BLaER1 treated with 17β-estradiol and CSF1 and Interleukin-3, amounts not matched to agents 10 nM and 100 nM (cell line): ENCODE measurements around the gene GBX2.

Experiments
- H3K27ac ChIP-seq, 11 experiments: shearing (Covaris generic); formaldehyde crosslinking; 2 replicates each; pipeline ENCODE4 v1.8.1; 2022
- H3K27me3 ChIP-seq, 11 experiments: shearing (Covaris generic); formaldehyde crosslinking; 2 replicates each; pipeline ENCODE4 v1.8.1; 2022
- H3K36me3 ChIP-seq, 11 experiments: shearing (Covaris generic); formaldehyde crosslinking; 2 replicates each; pipeline ENCODE4 v1.8.1; 2022
- H3K4me1 ChIP-seq, 10 experiments: shearing (Covaris generic); formaldehyde crosslinking; 2 replicates each; pipeline ENCODE4 v1.8.1; 2022
- H3K4me2 ChIP-seq, 11 experiments: shearing (Covaris generic); formaldehyde crosslinking; 2 replicates each; pipeline ENCODE4 v1.8.1; 2022
- H3K4me3 ChIP-seq, 10 experiments: shearing (Covaris generic); formaldehyde crosslinking; 2 replicates each; pipeline ENCODE4 v1.8.1; 2022
- H3K9ac ChIP-seq, 11 experiments: shearing (Covaris generic); formaldehyde crosslinking; 2 replicates each; pipeline ENCODE4 v1.8.1; 2022
- H3K9me3 ChIP-seq, 11 experiments: shearing (Covaris generic); formaldehyde crosslinking; replicated peaks in 1 of 11; 2 replicates each; pipeline ENCODE4 v1.8.1; 2022
- H4K20me1 ChIP-seq, 11 experiments: shearing (Covaris generic); formaldehyde crosslinking; 2 replicates each; pipeline ENCODE4 v1.8.1; 2022
- Cebpa-rat ChIP-seq, 11 experiments: shearing (Covaris generic); IDR thresholded peaks; 2 replicates each; pipeline ENCODE4 v1.8.1; 2022

GBX2 gene

GRCh38 chr2:236131073-236131692 lies 37.0 kb downstream of the GBX2 start:
- peaks cover 0 to 53% (median 18%) of the 10 kb centered on the region in 11 experiments; a peak in 12 of 22 replicates for H3K36me3 ChIP-seq
- no peak for TF ChIP-seq Cebpa-rat (IDR thresholded peaks at IDR 0.05)
- H3K27ac ChIP-seq, result no peak overlapping the region
- no peak overlapping the region for H3K4me3 ChIP-seq
- peak overlapping the region in 1 of 11 experiments; percentile 10; a peak in 3 of 22 replicates for H3K4me2 ChIP-seq
- H4K20me1 ChIP-seq, result 0 out of 22 replicates have a peak, but pooled peaks cover 0 to 4% (median 0%) of the 10 kb centered on the region in 11 experiments
- no peaks in the 10 kb centered on the region for H3K27me3 ChIP-seq
- peaks cover 0 to 27% (median 12%) of the 10 kb centered on the region in 10 experiments; a peak in 13 of 20 replicates for H3K4me1 ChIP-seq
- H3K9me3 ChIP-seq, result no peaks in the 10 kb centered on the region
- H3K9ac ChIP-seq, result no peak overlapping the region

- no peak for TF ChIP-seq Cebpa-rat (IDR thresholded peaks at IDR 0.05)
- Histone ChIP-seq H4K20me1 (0 out of 22 replicates have a peak, but pooled peaks cover 0 to 4% (median 0%) of the 10 kb centered on the region in 11 experiments), H3K4me2 (peak overlapping the region in 1 of 11 experiments; percentile 10; a peak in 3 of 22 replicates), H3K36me3 (peaks cover 0 to 60% (median 22%) of the 10 kb centered on the region in 11 experiments; a peak in 16 of 22 replicates), H3K4me3 (no peak overlapping the region), H3K27me3 (no peaks in the 10 kb centered on the region), H3K4me1 (peaks cover 0 to 27% (median 14%) of the 10 kb centered on the region in 10 experiments; a peak in 16 of 20 replicates), H3K27ac (no peak overlapping the region), H3K9me3 (no peaks in the 10 kb centered on the region), H3K9ac (no peak overlapping the region)
Measured at GRCh38 chr2:236130349-236130998, 37.7 kb downstream of the GBX2 start.

- TF ChIP-seq Cebpa-rat (IDR thresholded peaks at IDR 0.05), result no peak
- H3K9me3 ChIP-seq, result no peaks in the 10 kb centered on the region
- H3K4me2 ChIP-seq, result no peak overlapping the region
- no peak overlapping the region for H3K27ac ChIP-seq
- H3K4me1 ChIP-seq, result peaks cover under 1 to 29% (median 19%) of the 10 kb centered on the region in 10 experiments; a peak in 19 of 20 replicates
- 0 out of 22 replicates have a peak, but pooled peaks cover 0 to 4% (median 0%) of the 10 kb centered on the region in 11 experiments for H4K20me1 ChIP-seq
- no peak overlapping the region for H3K9ac ChIP-seq
- H3K36me3 ChIP-seq, result peaks cover 0 to 66% (median 22%) of the 10 kb centered on the region in 11 experiments; a peak in 16 of 22 replicates
- no peaks in the 10 kb centered on the region for H3K27me3 ChIP-seq
- no peak overlapping the region for H3K4me3 ChIP-seq
Measured at GRCh38 chr2:236129935-236130334, 38.3 kb downstream of the GBX2 start.

- no peak overlapping the region for H3K4me3 ChIP-seq
- TF ChIP-seq Cebpa-rat (IDR thresholded peaks at IDR 0.05), result no peak
- H4K20me1 ChIP-seq, result 0 out of 22 replicates have a peak, but pooled peaks cover 0 to 4% (median 0%) of the 10 kb centered on the region in 11 experiments
- no peak overlapping the region for H3K27ac ChIP-seq
- H3K36me3 ChIP-seq, result peaks cover 0 to 76% (median 35%) of the 10 kb centered on the region in 11 experiments; a peak in 18 of 22 replicates
- H3K4me2 ChIP-seq, result no peak overlapping the region
- peaks cover 9 to 37% (median 27%) of the 10 kb centered on the region in 10 experiments for H3K4me1 ChIP-seq
- no peaks in the 10 kb centered on the region for H3K27me3 ChIP-seq
- H3K9ac ChIP-seq, result no peak overlapping the region
- no peaks in the 10 kb centered on the region for H3K9me3 ChIP-seq
Measured at GRCh38 chr2:236128321-236128720, 39.9 kb downstream of the GBX2 start.

- Histone ChIP-seq H3K4me3 (no peak overlapping the region), H3K9me3 (no peaks in the 10 kb centered on the region), H3K4me2 (peak overlapping the region in 6 of 11 experiments; percentile 8 to 28 (median 16); a peak in 2 of 22 replicates), H3K27ac (no peak overlapping the region), H3K27me3 (no peaks in the 10 kb centered on the region), H3K4me1 (peaks cover 9 to 29% (median 25%) of the 10 kb centered on the region in 10 experiments), H3K36me3 (peaks cover 0 to 76% (median 40%) of the 10 kb centered on the region in 11 experiments; a peak in 18 of 22 replicates), H4K20me1 (0 out of 22 replicates have a peak, but pooled peaks cover 0 to 4% (median 0%) of the 10 kb centered on the region in 11 experiments), H3K9ac (no peak overlapping the region)
- TF ChIP-seq Cebpa-rat (IDR thresholded peaks at IDR 0.05), result no peak
Measured at GRCh38 chr2:236127010-236127409, 41.2 kb downstream of the GBX2 start.

GRCh38 chr2:236125541-236125940 lies 42.6 kb downstream of the GBX2 start:
- Histone ChIP-seq H4K20me1 (no peaks in the 10 kb centered on the region), H3K4me1 (peaks cover 9 to 25% (median 20%) of the 10 kb centered on the region in 10 experiments), H3K27ac (no peak overlapping the region), H3K4me2 (peak overlapping the region in 3 of 11 experiments; percentile 49 to 64 (median 61); a peak in 6 of 22 replicates), H3K4me3 (no peak overlapping the region), H3K36me3 (peaks cover 0 to 82% (median 41%) of the 10 kb centered on the region in 11 experiments; a peak in 18 of 22 replicates), H3K9ac (no peak overlapping the region), H3K9me3 (no peaks in the 10 kb centered on the region), H3K27me3 (no peaks in the 10 kb centered on the region)
- TF ChIP-seq Cebpa-rat (IDR thresholded peaks at IDR 0.05), result no peak

GRCh38 chr2:236124182-236124893 lies 43.8 kb downstream of the GBX2 start:
- H3K4me1 ChIP-seq, result peaks cover 9 to 32% (median 28%) of the 10 kb centered on the region in 10 experiments
- no peaks in the 10 kb centered on the region for H3K9me3 ChIP-seq
- H3K4me2 ChIP-seq, result peak overlapping the region; percentile 10 to 67 (median 49); a peak in 19 of 22 replicates
- no peak overlapping the region for H3K9ac ChIP-seq
- TF ChIP-seq Cebpa-rat (IDR thresholded peaks at IDR 0.05), result no peak
- H3K4me3 ChIP-seq, result no peak overlapping the region
- H4K20me1 ChIP-seq, result peaks cover 0 to 11% (median 0%) of the 10 kb centered on the region in 11 experiments; a peak in 3 of 22 replicates
- H3K27me3 ChIP-seq, result no peaks in the 10 kb centered on the region
- peaks cover 0 to 79% (median 44%) of the 10 kb centered on the region in 11 experiments; a peak in 18 of 22 replicates for H3K36me3 ChIP-seq
- peak overlapping the region in 3 of 11 experiments; percentile 1 to 38 (median 19); a peak in 4 of 22 replicates for H3K27ac ChIP-seq

- Histone ChIP-seq H3K9me3 (no peaks in the 10 kb centered on the region), H3K4me1 (peaks cover 9 to 36% (median 32%) of the 10 kb centered on the region in 10 experiments), H3K36me3 (peaks cover 0 to 74% (median 43%) of the 10 kb centered on the region in 11 experiments; a peak in 18 of 22 replicates), H4K20me1 (peaks cover 0 to 15% (median 0%) of the 10 kb centered on the region in 11 experiments; a peak in 3 of 22 replicates), H3K4me2 (no peak overlapping the region), H3K27ac (no peak overlapping the region), H3K9ac (no peak overlapping the region), H3K4me3 (no peak overlapping the region), H3K27me3 (no peaks in the 10 kb centered on the region)
- no peak for TF ChIP-seq Cebpa-rat (IDR thresholded peaks at IDR 0.05)
Measured at GRCh38 chr2:236123716-236124115, 44.5 kb downstream of the GBX2 start.
